GM18951 (cell line): ENCODE results near the gene FAM219B.
"Not testable (repeated sequence)": the region's sequence is repeated elsewhere in the genome, so short reads cannot be mapped to it uniquely, and the experiment has no call there.

Source experiments
- POLR2A ChIP-seq: IDR thresholded peaks from 4 replicates; pipeline ENCODE4 v1.6.1; 2011; ENCODE audit warnings: mild to moderate bottlenecking; ENCODE audit not compliant: insufficient read length, insufficient read depth; ENCODE audit errors: extremely low read depth
- in situ Hi-C: fragments of 300-500 bp; cut with MboI; formaldehyde crosslinking; loops from one replicate; pipeline ENCODE4 v1.12.0; 2022; ENCODE audit warnings: low sequenced_read_pairs, mixed read lengths, inconsistent platforms; ENCODE audit not compliant: unreplicated experiment

The FAM219B gene

GRCh38 chr15:74917676-74918075 lies 11.0 kb upstream of the FAM219B start:
- TF ChIP-seq POLR2A: no peak

GRCh38 chr15:74913799-74914198 lies 7.1 kb upstream of the FAM219B start:
- in situ Hi-C loops: not testable (repeated sequence)

More at GRCh38 chr15:74917676-74918075, 11.0 kb upstream of the FAM219B start:
- in situ Hi-C loops: no loop called here

- in situ Hi-C loops: no loop called here
- no peak for TF ChIP-seq POLR2A
These were observed 6.4 kb upstream of the FAM219B start for GRCh38 chr15:74913041-74913440.

GRCh38 chr15:74908635-74909034 lies 2.0 kb upstream of the FAM219B start:
- TF ChIP-seq POLR2A: no peak
- in situ Hi-C loops: no loop called here

- no peak for TF ChIP-seq POLR2A
- in situ Hi-C loops: no loop called here
These were observed 666 bp upstream of the FAM219B start for GRCh38 chr15:74907163-74907870.

- in situ Hi-C loops: no loop called here
- TF ChIP-seq POLR2A: no peak
These were observed 593 bp downstream of the FAM219B start for GRCh38 chr15:74906067-74906449.

- in situ Hi-C loops: no loop called here
- TF ChIP-seq POLR2A: no peak
These were observed 2.4 kb downstream of the FAM219B start for GRCh38 chr15:74904190-74904805.

GRCh38 chr15:74903676-74904075 lies 3.0 kb downstream of the FAM219B start:
- in situ Hi-C loops: no loop called here
- TF ChIP-seq POLR2A: no peak

GRCh38 chr15:74902295-74903075 lies 4.2 kb downstream of the FAM219B start:
- TF ChIP-seq POLR2A: no peak
- in situ Hi-C loops: no loop called here

GRCh38 chr15:74901612-74902063 lies 5.0 kb downstream of the FAM219B start:
- in situ Hi-C loops: no loop called here
- TF ChIP-seq POLR2A: no peak

GRCh38 chr15:74897300-74897701 lies 9.3 kb downstream of the FAM219B start:
- no peak for TF ChIP-seq POLR2A
- in situ Hi-C loops: loop anchor here (10.0 kb wide), 1 partner anchor 52 kb away; the partner anchor contains the start of gene ULK3

GRCh38 chr15:74896316-74896715 lies 10.3 kb downstream of the FAM219B start:
- no peak for TF ChIP-seq POLR2A
- in situ Hi-C loops: loop anchor here (10.0 kb wide), 1 partner anchor 52 kb away; the partner anchor contains the start of gene ULK3

- TF ChIP-seq POLR2A: no peak
- in situ Hi-C loops: loop anchor here (10.0 kb wide), 1 partner anchor 51 kb away; the partner anchor contains the start of gene ULK3
These were observed 10.8 kb downstream of the FAM219B start for GRCh38 chr15:74895830-74896229.

- in situ Hi-C loops: loop anchor here (10.0 kb wide), 1 partner anchor 50 kb away; the partner anchor contains the start of gene ULK3
These were observed 12.3 kb downstream of the FAM219B start for GRCh38 chr15:74894383-74894782.
